ENCODE results near the gene CHN1.

DNA sequence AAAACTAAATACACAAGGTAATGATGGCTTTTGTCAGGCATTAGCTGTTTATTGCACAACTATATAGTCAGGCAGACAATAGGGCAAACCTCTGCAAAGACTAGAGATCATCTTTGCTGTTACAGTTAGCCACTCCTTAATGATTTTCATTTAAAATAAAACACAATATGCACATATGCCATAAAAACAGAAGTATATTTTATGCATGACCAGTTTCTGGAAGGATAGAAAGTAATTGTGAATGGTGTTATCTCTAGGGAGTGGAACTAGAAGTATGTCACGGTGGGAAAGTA, 102.0 kb downstream of the CHN1 start:
- TF ChIP-seq POLR2A (IDR thresholded peaks at IDR 0.05) (no peak), CTCF (IDR thresholded peaks at IDR 0.05) (no peak)
